B cell (primary cell): ENCODE measurements around the gene TRIM2. TPM values are rescaled to one million over a fixed set of nuclear protein-coding genes. Genes with fewer than 3 reads are reported as not detected.

ENCODE experiments used
- ATAC-seq: fragments of 200-7000 bp; cut with Tn5 transposase; one replicate; pipeline ENCODE4 v1.10.0; 2021; ENCODE audit warnings: low read depth, mild to moderate bottlenecking, moderate number of reproducible peaks, moderate library complexity
- CTCF ChIA-PET: fragments of 350-600 bp; sonication (Branson Sonifier 250); formaldehyde crosslinking; loops from one replicate; lab custom pipeline; 2021; ENCODE audit warnings: antibody characterized with exemption, inconsistent platforms; lab: Charles Lee
- POLR2A ChIA-PET: fragments of 350-600 bp; sonication (Branson Sonifier 250); formaldehyde crosslinking; loops from one replicate; lab custom pipeline; 2021; ENCODE audit warnings: antibody characterized with exemption; lab: Charles Lee
- DNase-seq: peaks from one replicate; pipeline ENCODE4 v3.0.0; 2013
- H2AFZ ChIP-seq: 2 replicates; pipeline ENCODE4 v1.6.1; 2012; ENCODE audit warnings: mild to moderate bottlenecking, low read depth, low read length; ENCODE audit not compliant: insufficient read depth, poor library complexity, severe bottlenecking
- H3K27ac ChIP-seq, 2 donors: 1 replicate in 1 of 2; 2 replicates in 1 of 2; pipeline ENCODE4 v1.5.1; 2012 to 2013; ENCODE audit warnings: low read length in 2 of 2, mild to moderate bottlenecking in 2 of 2, moderate library complexity in 1 of 2
- H3K27me3 ChIP-seq, 4 experiments: fragments of 200-600 bp in 1 of 4; sonication (generic) in 1 of 4; replicated peaks in 1 of 4; 1 replicate in 2 of 4; 2 replicates in 2 of 4; pipeline versions ENCODE4 v1.6.1 to v1.7.0; 2013 to 2016; ENCODE audit warnings: low read length in 3 of 4, mild to moderate bottlenecking in 2 of 4, mixed read lengths in 1 of 4, moderate library complexity in 1 of 4; ENCODE audit not compliant: insufficient read depth in 4 of 4, control insufficient read depth in 3 of 4; ENCODE audit errors: control extremely low read depth in 1 of 4
- H3K36me3 ChIP-seq, 2 experiments: replicated peaks in 1 of 2; 1 replicate in 1 of 2; 2 replicates in 1 of 2; pipeline versions ENCODE4 v1.6.1 to v1.7.1; 2013; ENCODE audit warnings: low read length in 1 of 2; ENCODE audit not compliant: insufficient read depth in 2 of 2, control insufficient read depth in 1 of 2; ENCODE audit errors: control extremely low read depth in 1 of 2, extremely low read depth in 1 of 2
- H3K4me1 ChIP-seq, 2 donors: fragments of 200-600 bp in 1 of 2; sonication (generic) in 1 of 2; 1 replicate in 1 of 2; 2 replicates in 1 of 2; pipeline versions ENCODE4 v1.5.1 to v1.6.1; 2013 to 2017; ENCODE audit warnings: low read length in 2 of 2; ENCODE audit not compliant: control insufficient read depth in 2 of 2, insufficient read depth in 2 of 2
- H3K4me2 ChIP-seq: replicated peaks from 2 replicates; pipeline ENCODE3; 2012; ENCODE audit warnings: mild to moderate bottlenecking, low read depth, low read length; ENCODE audit not compliant: poor library complexity, severe bottlenecking
- H3K4me3 ChIP-seq, 5 experiments: fragments of 200-600 bp in 1 of 5; sonication (generic) in 1 of 5; 1 replicate in 3 of 5; 2 replicates in 2 of 5; pipeline versions ENCODE4 v1.5.1 to v1.7.0; 2011 to 2016; ENCODE audit warnings: low read length in 4 of 5, mild to moderate bottlenecking in 4 of 5, low read depth in 2 of 5, control low read depth in 1 of 5, moderate library complexity in 1 of 5; ENCODE audit not compliant: insufficient read depth in 1 of 5; ENCODE audit errors: control extremely low read depth in 1 of 5, extremely low read depth in 1 of 5
- H3K79me2 ChIP-seq: fragments of 200-600 bp; sonication (generic); one replicate; pipeline ENCODE4 v1.6.0; 2016; ENCODE audit warnings: low read length; ENCODE audit not compliant: control insufficient read depth, insufficient read depth
- H3K9ac ChIP-seq: fragments of 200-600 bp; sonication (generic); 2 replicates; pipeline ENCODE4 v1.6.1; 2017; ENCODE audit warnings: mild to moderate bottlenecking, low read length, moderate library complexity
- H3K9me3 ChIP-seq, 3 donors: one replicate each; pipeline versions ENCODE4 v1.6.1 to v1.7.1; 2013; ENCODE audit warnings: low read length in 2 of 3; ENCODE audit not compliant: control insufficient read depth in 2 of 3, insufficient read depth in 1 of 3; ENCODE audit errors: control extremely low read depth in 1 of 3
- H4K20me1 ChIP-seq: 2 replicates; pipeline ENCODE4 v1.6.0; 2012; ENCODE audit warnings: mild to moderate bottlenecking, low read length; ENCODE audit not compliant: insufficient read depth, control insufficient read depth, poor library complexity, severe bottlenecking
- H3K27ac Mint-ChIP-seq: one replicate; pipeline ENCODE4 v1.8.0; 2021; ENCODE audit warnings: mixed read lengths
- H3K27me3 Mint-ChIP-seq: one replicate; pipeline ENCODE4 v1.8.0; 2021; ENCODE audit warnings: mixed read lengths
- H3K4me1 Mint-ChIP-seq: one replicate; pipeline ENCODE4 v1.8.0; 2021; ENCODE audit warnings: mixed read lengths
- H3K4me3 Mint-ChIP-seq: one replicate; pipeline ENCODE4 v1.8.0; 2021; ENCODE audit warnings: mixed read lengths
- H3K9me3 Mint-ChIP-seq: one replicate; pipeline ENCODE4 v1.8.0; 2022; ENCODE audit warnings: mixed read lengths; ENCODE audit not compliant: insufficient read depth
- EZH2 ChIP-seq: IDR thresholded peaks from 2 replicates; pipeline ENCODE4 v1.6.1; 2012; ENCODE audit warnings: borderline replicate concordance, low read depth, mild to moderate bottlenecking, moderate library complexity, low read length; ENCODE audit not compliant: insufficient read depth, poor library complexity, severe bottlenecking
- whole genome bisulfite sequencing: methylation state at CpG from one replicate; pipeline ENCODE4 v1.1.5; 2013; ENCODE audit warnings: missing lambda C conversion rate; ENCODE audit not compliant: insufficient coverage; 5-methylcytosine and 5-hydroxymethylcytosine counted together
- intact Hi-C: fragments of 100-400 bp; cut with micrococcal nuclease; formaldehyde crosslinking; loops from one replicate; pipeline ENCODE4 v1.10.0; 2022
- polyA plus RNA-seq: library from polyadenylated mRNA; depleted of rRNA; stranded (reverse); fragments of >200 nt; gene quantifications from 2 replicates; pipeline ENCODE4 v1.2.3, GENCODE V29; 2012
- total RNA-seq, 2 donors: library from RNA; stranded (reverse); fragments of 120-200 nt in 1 of 2; gene quantifications; 1 replicate in 1 of 2; 2 replicates in 1 of 2; pipeline versions ENCODE4 v1.2.3 to v1.2.4, GENCODE V29; 2013 to 2022
- TF ChIP-seq, protein P1 (sequence below): fragments of 200-600 bp; IDR thresholded peaks from one replicate; pipeline ENCODE4 v1.8.0; 2022; ENCODE audit warnings: antibody characterized with exemption, mild to moderate bottlenecking

Gene TRIM2
- total and polyA plus RNA-seq, 2 donors (not counting 1 experiment from before 2014, with no cell fraction given), result 1.2 to 6.4 TPM

DNA sequence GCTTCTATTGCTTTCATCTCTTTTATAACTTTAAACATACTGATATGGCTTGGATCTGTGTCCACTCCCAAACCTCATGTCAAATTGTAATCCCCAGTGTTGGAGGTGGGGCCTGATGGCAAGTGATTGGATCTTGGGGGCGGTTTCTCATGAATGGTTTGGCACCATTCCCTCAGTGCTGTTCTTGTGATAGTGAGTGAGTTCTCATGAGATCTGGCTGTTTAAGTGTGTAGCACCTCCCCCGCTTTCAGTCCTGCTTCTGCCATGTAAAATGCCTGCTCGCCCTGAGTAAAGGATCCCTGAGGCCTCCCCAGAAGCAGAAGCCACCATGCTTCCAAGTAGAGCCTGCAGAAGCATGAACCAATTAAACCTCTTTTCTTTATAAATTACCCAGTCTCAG lies 157.9 kb downstream of the TRIM2 start:
- H2AFZ ChIP-seq, result no peak overlapping the region
- ChIA-PET POLR2A (no interaction called here), CTCF (interaction anchor here (1.1 kb wide), 1 partner anchor 172 kb away, joined by 4 read pairs; no protein-coding TSS in a partner anchor)
- Mint-ChIP-seq H3K27ac (no peak overlapping the region), H3K27me3 (no peaks in the 10 kb centered on the region), H3K9me3 (no peaks in the 10 kb centered on the region), H3K4me3 (no peak overlapping the region), H3K4me1 (peaks cover 6% of the 10 kb centered on the region)
- 100% methylated on average over 3 of the region's 3 CpGs for WGBS
- H3K4me3 ChIP-seq, result no peak overlapping the region
- no peak overlapping the region for H3K9ac ChIP-seq
- TF ChIP-seq, protein P1, sequence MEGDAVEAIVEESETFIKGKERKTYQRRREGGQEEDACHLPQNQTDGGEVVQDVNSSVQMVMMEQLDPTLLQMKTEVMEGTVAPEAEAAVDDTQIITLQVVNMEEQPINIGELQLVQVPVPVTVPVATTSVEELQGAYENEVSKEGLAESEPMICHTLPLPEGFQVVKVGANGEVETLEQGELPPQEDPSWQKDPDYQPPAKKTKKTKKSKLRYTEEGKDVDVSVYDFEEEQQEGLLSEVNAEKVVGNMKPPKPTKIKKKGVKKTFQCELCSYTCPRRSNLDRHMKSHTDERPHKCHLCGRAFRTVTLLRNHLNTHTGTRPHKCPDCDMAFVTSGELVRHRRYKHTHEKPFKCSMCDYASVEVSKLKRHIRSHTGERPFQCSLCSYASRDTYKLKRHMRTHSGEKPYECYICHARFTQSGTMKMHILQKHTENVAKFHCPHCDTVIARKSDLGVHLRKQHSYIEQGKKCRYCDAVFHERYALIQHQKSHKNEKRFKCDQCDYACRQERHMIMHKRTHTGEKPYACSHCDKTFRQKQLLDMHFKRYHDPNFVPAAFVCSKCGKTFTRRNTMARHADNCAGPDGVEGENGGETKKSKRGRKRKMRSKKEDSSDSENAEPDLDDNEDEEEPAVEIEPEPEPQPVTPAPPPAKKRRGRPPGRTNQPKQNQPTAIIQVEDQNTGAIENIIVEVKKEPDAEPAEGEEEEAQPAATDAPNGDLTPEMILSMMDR, result no peak
- TF ChIP-seq EZH2, result no peak
- H3K4me1 ChIP-seq, result peaks cover 5% of the 10 kb centered on the region in 2 donors
- no peak overlapping the region for H3K4me2 ChIP-seq
- no peaks in the 10 kb centered on the region for H3K36me3 ChIP-seq
- DNase-seq, result no peak
- no peak for ATAC-seq
- H3K27ac ChIP-seq, result no peak overlapping the region
- no peaks in the 10 kb centered on the region for H4K20me1 ChIP-seq
- H3K9me3 ChIP-seq, result no peaks in the 10 kb centered on the region
- H3K79me2 ChIP-seq, result no peaks in the 10 kb centered on the region
- H3K27me3 ChIP-seq, result no peaks in the 10 kb centered on the region
- intact Hi-C loops, result no loop called here

DNA sequence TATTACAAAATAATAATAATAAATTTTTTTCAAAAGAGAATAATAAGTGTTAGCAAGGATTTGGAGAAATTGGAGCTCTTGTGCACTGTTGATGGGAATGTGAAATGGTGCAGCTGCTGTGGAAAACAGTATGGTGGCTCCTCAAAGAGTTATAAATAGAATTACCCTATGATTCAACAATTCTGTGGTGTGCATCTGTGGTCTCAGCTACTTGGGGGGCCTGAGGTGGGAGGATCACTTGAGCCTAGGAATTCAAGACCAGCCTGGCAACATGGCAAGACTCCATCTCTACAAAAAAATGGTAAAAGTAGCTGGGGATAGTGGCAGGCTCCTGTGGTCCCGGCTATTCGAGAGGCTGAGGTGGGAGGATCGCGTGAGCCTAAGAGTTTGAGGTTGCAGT lies 159.8 kb downstream of the TRIM2 start:
- H3K4me3 Mint-ChIP-seq, result no peak overlapping the region
- ATAC-seq (no peak), DNase-seq (no peak)
- intact Hi-C loops, result no loop called here
- Histone ChIP-seq H2AFZ (no peak overlapping the region), H3K36me3 (peaks cover 0 to 3% of the 10 kb centered on the region in 2 experiments), H3K4me1 (peaks cover 5% of the 10 kb centered on the region in 2 donors), H4K20me1 (no peaks in the 10 kb centered on the region), H3K27me3 (no peaks in the 10 kb centered on the region), H3K4me3 (no peak overlapping the region), H3K9me3 (no peaks in the 10 kb centered on the region), H3K9ac (no peak overlapping the region), H3K4me2 (no peak overlapping the region), H3K27ac (no peak overlapping the region), H3K79me2 (no peaks in the 10 kb centered on the region)
- ChIA-PET CTCF (interaction anchor here (0.9 to 1.6 kb wide), 4 partner anchors 69 to 281 kb away, joined by 3 to 5 read pairs (median 4); no protein-coding TSS in a partner anchor), POLR2A (no interaction called here)
- no peak for TF ChIP-seq EZH2
- TF ChIP-seq, protein P1, result no peak
- H3K9me3 Mint-ChIP-seq, result no peaks in the 10 kb centered on the region
- H3K27me3 Mint-ChIP-seq, result no peaks in the 10 kb centered on the region
- no peak overlapping the region for H3K27ac Mint-ChIP-seq
- WGBS, result no CpG with 5 or more reads among the region's 4 CpGs
- peaks cover 6% of the 10 kb centered on the region for H3K4me1 Mint-ChIP-seq
